Right lobe of liver (tissue), 6 donors: Measurements from ENCODE around the gene LGALS7. TPM values are rescaled to one million over a fixed set of nuclear protein-coding genes. Genes with fewer than 3 reads are reported as not detected.

ENCODE experiments used
- ATAC-seq, 4 donors: fragments of 200-7000 bp; cut with Tn5 transposase; one replicate each; pipeline ENCODE4 v1.9.1; 2020; ENCODE audit warnings: mild to moderate bottlenecking in 4 of 4, moderate library complexity in 4 of 4
- DNase-seq, 3 donors: peaks; one replicate each; pipeline ENCODE4 v3.0.0-alpha.2; 2020
- H3K27ac ChIP-seq, 3 donors: fragments of 200-600 bp; one replicate each; pipeline ENCODE4 v1.8.0; 2022
- H3K27me3 ChIP-seq, 2 donors: fragments of 200-600 bp; one replicate each; pipeline ENCODE4 v1.8.0; 2022
- H3K36me3 ChIP-seq, 4 donors: fragments of 200-600 bp; sonication (generic) in 1 of 4; one replicate each; pipeline versions ENCODE4 v1.5.1 to v1.8.0; 2017 to 2022; ENCODE audit warnings: control low read depth in 1 of 4
- H3K4me1 ChIP-seq, 4 donors: fragments of 200-600 bp; sonication (generic) in 1 of 4; one replicate each; pipeline versions ENCODE4 v1.5.1 to v1.8.0; 2017 to 2022; ENCODE audit warnings: control low read depth in 1 of 4
- H3K4me3 ChIP-seq, 3 donors: fragments of 200-600 bp; one replicate each; pipeline ENCODE4 v1.8.0; 2022
- H3K9me3 ChIP-seq, 4 donors: fragments of 200-600 bp; sonication (generic) in 1 of 4; one replicate each; pipeline versions ENCODE4 v1.5.1 to v1.8.0; 2017 to 2022; ENCODE audit warnings: control low read depth in 1 of 4
- CTCF ChIP-seq, 4 donors: fragments of 200-600 bp in 3 of 4; fragments of 450-650 bp in 1 of 4; IDR thresholded peaks; one replicate each; pipeline versions ENCODE4 v1.5.1 to v1.8.0; 2016 to 2022; ENCODE audit warnings: antibody characterized with exemption in 4 of 4, mild to moderate bottlenecking in 2 of 4
- POLR2A ChIP-seq: fragments of 450-650 bp; IDR thresholded peaks from one replicate; pipeline ENCODE4 v1.6.1; 2017; ENCODE audit warnings: antibody characterized with exemption, mild to moderate bottlenecking
- WGBS: methylation state at CpG from one replicate; pipeline ENCODE4 v1.1.6; 2018; ENCODE audit warnings: low coverage, low lambda C conversion rate; ENCODE audit not compliant: insufficient coverage; ENCODE audit errors: missing lambda C conversion rate; 5-methylcytosine and 5-hydroxymethylcytosine counted together
- intact Hi-C, 2 donors: fragments of 100-400 bp; cut with DNase I; formaldehyde crosslinking; loops; one replicate each; pipeline versions ENCODE4 v1.11.2 to v1.14.1; 2022
- total RNA-seq, 6 experiments: library from RNA; depleted of rRNA in 2 of 6; stranded (reverse); fragments of >200 nt in 2 of 6; fragmentation: NEBNext Ultra II Directional in 3 of 6; extraction: Animal tissue kit (Norgen Biotek cat#: 25700) in 3 of 6; gene quantifications; one replicate each; pipeline versions ENCODE4 v1.1.0 to v1.2.4, GENCODE V29; 2016 to 2023
- donor health status: DM: no; HTN: yes; CAD: no.
- donor health status: DM: no; HTN: no; CAD: no.
- donor health status: DM: no; HTN: no; CAD: no.
- donor health status: DM: no; HTN: yes; CAD: no.
- donor health status: DM: no; HTN: yes; CAD: no.

The LGALS7 gene
- total RNA-seq, 6 experiments from 2014 or later, result not detected

- no peaks in the 10 kb centered on the region for H3K36me3 ChIP-seq
- TF ChIP-seq CTCF (IDR thresholded peaks at IDR 0.05), result no peak
- TF ChIP-seq POLR2A, result no peak
- WGBS, result 97% methylated on average over 6 of the region's 21 CpGs
- DNase-seq (no peak), ATAC-seq (no peak)
- H3K9me3 ChIP-seq, result no peaks in the 10 kb centered on the region
- no peak overlapping the region for H3K4me3 ChIP-seq
- no peaks in the 10 kb centered on the region for H3K27me3 ChIP-seq
- H3K27ac ChIP-seq, result no peak overlapping the region
- H3K4me1 ChIP-seq, result no peaks in the 10 kb centered on the region
- intact Hi-C loops, result no loop called here
Observed at GRCh38 chr19:38737921-38738737, 35.2 kb downstream of the LGALS7 start.

GRCh38 chr19:38737281-38737865 lies 35.9 kb downstream of the LGALS7 start:
- no peak for ATAC-seq
- DNase-seq, result peak in 1 of 3 donors; percentile 53
- WGBS, result 43% methylated on average over 6 of the region's 22 CpGs

GRCh38 chr19:38736413-38737280 lies 36.7 kb downstream of the LGALS7 start:
- DNase-seq, result peak; percentile 77 to 83 (median 82)

More at GRCh38 chr19:38737281-38737865, 35.9 kb downstream of the LGALS7 start:
- H3K27me3 ChIP-seq, result no peaks in the 10 kb centered on the region
- TF ChIP-seq CTCF (IDR thresholded peaks at IDR 0.05) (no peak), POLR2A (no peak)
- H3K27ac ChIP-seq, result no peak overlapping the region
- H3K9me3 ChIP-seq, result no peaks in the 10 kb centered on the region
- H3K36me3 ChIP-seq, result no peaks in the 10 kb centered on the region
- H3K4me1 ChIP-seq, result no peaks in the 10 kb centered on the region
- H3K4me3 ChIP-seq, result no peak overlapping the region
- intact Hi-C loops, result no loop called here

More at GRCh38 chr19:38736413-38737280, 36.7 kb downstream of the LGALS7 start:
- ATAC-seq, result peak; percentile 49 to 71 (median 60)
- H3K27ac ChIP-seq, result peak overlapping the region in 2 of 3 donors; percentile 33 to 40
- peak overlapping the region; percentile 27 to 54 (median 32) for H3K4me3 ChIP-seq
- TF ChIP-seq POLR2A (no peak), CTCF (IDR thresholded peaks at IDR 0.05) (no peak)
- no peaks in the 10 kb centered on the region for H3K36me3 ChIP-seq
- H3K9me3 ChIP-seq, result no peaks in the 10 kb centered on the region
- intact Hi-C loops, result no loop called here
- no peaks in the 10 kb centered on the region for H3K27me3 ChIP-seq
- peaks cover 0 to 6% (median 2%) of the 10 kb centered on the region in 4 donors for H3K4me1 ChIP-seq
- whole genome bisulfite sequencing, result 10% methylated on average over 28 of the region's 36 CpGs
